Breast epithelium (tissue), 3 donors: ENCODE measurements around the gene CDX1.

Source experiments
- POLR2A ChIP-seq: fragments of 450-650 bp; IDR thresholded peaks from one replicate; pipeline ENCODE4 v1.6.1; 2016; ENCODE audit warnings: antibody characterized with exemption, mild to moderate bottlenecking, moderate library complexity
- POLR2AphosphoS5 ChIP-seq, 3 donors: sonication (generic); formaldehyde crosslinking; IDR thresholded peaks; one replicate each; pipeline ENCODE4 v1.6.1; 2017; ENCODE audit warnings: antibody characterized with exemption in 3 of 3
- TF ChIP-seq, protein P1 (sequence below), 3 donors: fragments of 450-650 bp; IDR thresholded peaks; one replicate each; pipeline ENCODE4 v1.5.1; 2016 to 2017; ENCODE audit warnings: antibody characterized with exemption in 3 of 3, mild to moderate bottlenecking in 3 of 3, moderate library complexity in 3 of 3

DNA sequence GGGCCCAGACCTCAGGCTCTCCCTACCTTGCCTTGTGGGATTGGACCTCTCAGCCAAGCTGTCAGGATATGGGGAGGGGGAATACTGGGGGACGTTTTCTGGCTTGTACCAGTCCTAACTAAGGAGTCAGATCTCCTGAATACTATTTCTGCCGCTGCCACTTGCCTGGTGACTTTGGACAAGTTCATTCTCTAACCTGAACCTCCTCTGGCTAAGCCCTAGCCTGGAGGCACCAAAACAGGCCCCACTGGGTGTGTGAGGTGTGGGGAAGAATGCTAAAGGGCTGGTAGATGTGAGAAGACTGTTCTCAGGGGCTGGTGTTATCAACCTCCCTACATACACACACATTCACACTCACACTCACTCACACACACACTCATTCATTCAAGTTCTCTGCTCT lies 24.4 kb downstream of the CDX1 start:
- TF ChIP-seq, protein P1, sequence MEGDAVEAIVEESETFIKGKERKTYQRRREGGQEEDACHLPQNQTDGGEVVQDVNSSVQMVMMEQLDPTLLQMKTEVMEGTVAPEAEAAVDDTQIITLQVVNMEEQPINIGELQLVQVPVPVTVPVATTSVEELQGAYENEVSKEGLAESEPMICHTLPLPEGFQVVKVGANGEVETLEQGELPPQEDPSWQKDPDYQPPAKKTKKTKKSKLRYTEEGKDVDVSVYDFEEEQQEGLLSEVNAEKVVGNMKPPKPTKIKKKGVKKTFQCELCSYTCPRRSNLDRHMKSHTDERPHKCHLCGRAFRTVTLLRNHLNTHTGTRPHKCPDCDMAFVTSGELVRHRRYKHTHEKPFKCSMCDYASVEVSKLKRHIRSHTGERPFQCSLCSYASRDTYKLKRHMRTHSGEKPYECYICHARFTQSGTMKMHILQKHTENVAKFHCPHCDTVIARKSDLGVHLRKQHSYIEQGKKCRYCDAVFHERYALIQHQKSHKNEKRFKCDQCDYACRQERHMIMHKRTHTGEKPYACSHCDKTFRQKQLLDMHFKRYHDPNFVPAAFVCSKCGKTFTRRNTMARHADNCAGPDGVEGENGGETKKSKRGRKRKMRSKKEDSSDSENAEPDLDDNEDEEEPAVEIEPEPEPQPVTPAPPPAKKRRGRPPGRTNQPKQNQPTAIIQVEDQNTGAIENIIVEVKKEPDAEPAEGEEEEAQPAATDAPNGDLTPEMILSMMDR (IDR thresholded peaks at IDR 0.05), result no peak
- TF ChIP-seq POLR2AphosphoS5 (IDR thresholded peaks at IDR 0.05) (no peak), POLR2A (no peak)
